Loucy (cell line): ENCODE data around the gene TCF7L2.

ENCODE experiments used
- H2AFZ ChIP-seq: fragments of 200-600 bp; sonication (generic); 2 replicates; pipeline ENCODE4 v1.6.0; 2016; ENCODE audit warnings: antibody characterized with exemption, mild to moderate bottlenecking, low read length, moderate library complexity
- H3F3A ChIP-seq: fragments of 200-600 bp; 2 replicates; pipeline ENCODE4 v1.6.0; 2016; ENCODE audit warnings: antibody characterized with exemption, low read depth, mild to moderate bottlenecking
- H3K27me3 ChIP-seq: fragments of 200-600 bp; sonication (generic); 2 replicates; pipeline ENCODE4 v1.6.1; 2014; ENCODE audit warnings: low read length, mild to moderate bottlenecking; ENCODE audit not compliant: insufficient read depth, poor library complexity, severe bottlenecking
- H3K36me3 ChIP-seq: fragments of 200-600 bp; sonication (generic); 2 replicates; pipeline ENCODE4 v1.6.1; 2016; ENCODE audit warnings: low read length; ENCODE audit not compliant: insufficient read depth
- H3K4me1 ChIP-seq: fragments of 200-600 bp; sonication (generic); 2 replicates; pipeline ENCODE4 v1.5.1; 2014; ENCODE audit warnings: low read length, mild to moderate bottlenecking; ENCODE audit not compliant: insufficient read depth, poor library complexity, severe bottlenecking
- H3K4me2 ChIP-seq: fragments of 200-600 bp; sonication (generic); 2 replicates; pipeline ENCODE4 v1.6.0; 2014; ENCODE audit warnings: antibody characterized with exemption, low read length, low read depth, mild to moderate bottlenecking; ENCODE audit not compliant: poor library complexity, severe bottlenecking
- H3K4me3 ChIP-seq: fragments of 200-600 bp; sonication (generic); 2 replicates; pipeline ENCODE4 v1.5.1; 2014; ENCODE audit warnings: low read length, mild to moderate bottlenecking, mixed read lengths; ENCODE audit not compliant: poor library complexity, severe bottlenecking
- H3K79me2 ChIP-seq: fragments of 200-600 bp; sonication (generic); 2 replicates; pipeline ENCODE4 v1.6.1; 2014; ENCODE audit warnings: low read length; ENCODE audit not compliant: insufficient read depth
- H3K9ac ChIP-seq: fragments of 200-600 bp; sonication (generic); 2 replicates; pipeline ENCODE4 v1.6.0; 2014; ENCODE audit warnings: mild to moderate bottlenecking, low read depth, low read length, moderate library complexity; ENCODE audit not compliant: poor library complexity, severe bottlenecking
- H3K9me2 ChIP-seq: fragments of 200-600 bp; sonication (generic); replicated peaks from 2 replicates; pipeline ENCODE4 v1.6.1; 2016; ENCODE audit warnings: low read depth, low read length, mixed read lengths
- H3K9me3 ChIP-seq: fragments of 200-600 bp; sonication (generic); 2 replicates; pipeline ENCODE4 v1.6.1; 2014; ENCODE audit warnings: mild to moderate bottlenecking, antibody characterized with exemption, low read length, low read depth; ENCODE audit not compliant: insufficient read depth
- H4K20me1 ChIP-seq: fragments of 200-600 bp; sonication (generic); 2 replicates; pipeline ENCODE4 v1.6.0; 2014; ENCODE audit warnings: antibody characterized with exemption, low read length, mild to moderate bottlenecking; ENCODE audit not compliant: insufficient read depth, poor library complexity, severe bottlenecking
- CTCF ChIP-seq: fragments of 200-600 bp; sonication (generic); conservative IDR thresholded peaks from 2 replicates; pipeline ENCODE4 v1.5.1; 2014; ENCODE audit warnings: mild to moderate bottlenecking, antibody characterized with exemption, low read length
- EZH2phosphoT487 ChIP-seq: fragments of 200-600 bp; IDR thresholded peaks from 2 replicates; pipeline ENCODE4 v1.6.1; 2018; ENCODE audit warnings: antibody characterized with exemption, mild to moderate bottlenecking, moderate library complexity, borderline replicate concordance

TCF7L2 gene

DNA sequence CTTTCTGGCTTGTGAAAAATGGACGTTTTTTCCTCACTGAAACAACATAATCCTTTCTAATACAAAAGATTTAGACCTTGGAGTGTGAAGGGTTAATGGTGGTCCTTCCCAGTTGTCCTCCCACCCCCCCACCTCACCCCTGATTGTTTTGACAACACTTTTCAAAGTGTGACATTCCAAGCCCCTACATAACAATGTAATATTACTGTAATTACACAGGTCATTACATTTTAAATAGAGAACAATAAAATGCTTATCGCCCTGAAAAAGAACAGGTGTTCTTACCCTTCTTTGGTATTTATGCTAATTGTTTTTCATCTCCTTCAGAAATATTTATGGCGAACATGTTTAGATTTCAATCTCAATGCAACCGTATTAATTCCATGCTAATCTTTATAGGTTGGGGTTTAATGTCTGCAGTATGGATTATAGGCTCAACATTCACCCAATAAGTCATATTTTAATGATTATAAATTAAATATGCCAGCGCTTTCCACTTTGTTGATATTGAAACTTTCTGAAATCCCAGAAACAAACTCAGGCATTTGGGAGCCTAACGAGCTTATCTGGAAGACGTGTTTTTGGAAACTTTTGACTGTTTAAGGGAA, 5.0 kb downstream of the TCF7L2 start:
- peak overlapping the region; percentile 38 for H3K4me2 ChIP-seq

GRCh38 chr10:112955582-112956421, 5.8 kb downstream of the TCF7L2 start:
- TF ChIP-seq CTCF (no peak), EZH2phosphoT487 (no peak)
- Histone ChIP-seq H3K9ac (no peak overlapping the region), H3K9me2 (no peaks in the 10 kb centered on the region), H3F3A (0 out of 2 replicates have a peak, but pooled peaks cover 4% of the 10 kb centered on the region), H3K9me3 (no peaks in the 10 kb centered on the region), H3K36me3 (no peaks in the 10 kb centered on the region), H3K4me3 (peak overlapping the region; percentile 6), H3K4me2 (peak overlapping the region; percentile 38), H4K20me1 (peaks cover 14% of the 10 kb centered on the region), H3K79me2 (peaks cover 49% of the 10 kb centered on the region), H3K27me3 (no peaks in the 10 kb centered on the region), H3K4me1 (peaks cover 48% of the 10 kb centered on the region), H2AFZ (no peak overlapping the region)

More for the DNA sequence above, 5.0 kb downstream of the TCF7L2 start:
- H2AFZ ChIP-seq: no peak overlapping the region
- H3K36me3 ChIP-seq: no peaks in the 10 kb centered on the region
- peaks cover 50% of the 10 kb centered on the region for H3K79me2 ChIP-seq
- no peak overlapping the region for H3K4me3 ChIP-seq
- peaks cover 14% of the 10 kb centered on the region for H4K20me1 ChIP-seq
- H3K27me3 ChIP-seq: no peaks in the 10 kb centered on the region
- 0 out of 2 replicates have a peak, but pooled peaks cover 4% of the 10 kb centered on the region for H3F3A ChIP-seq
- no peaks in the 10 kb centered on the region for H3K9me2 ChIP-seq
- peaks cover 52% of the 10 kb centered on the region for H3K4me1 ChIP-seq
- H3K9ac ChIP-seq: no peak overlapping the region
- H3K9me3 ChIP-seq: no peaks in the 10 kb centered on the region
- TF ChIP-seq EZH2phosphoT487 (no peak), CTCF (no peak)

DNA sequence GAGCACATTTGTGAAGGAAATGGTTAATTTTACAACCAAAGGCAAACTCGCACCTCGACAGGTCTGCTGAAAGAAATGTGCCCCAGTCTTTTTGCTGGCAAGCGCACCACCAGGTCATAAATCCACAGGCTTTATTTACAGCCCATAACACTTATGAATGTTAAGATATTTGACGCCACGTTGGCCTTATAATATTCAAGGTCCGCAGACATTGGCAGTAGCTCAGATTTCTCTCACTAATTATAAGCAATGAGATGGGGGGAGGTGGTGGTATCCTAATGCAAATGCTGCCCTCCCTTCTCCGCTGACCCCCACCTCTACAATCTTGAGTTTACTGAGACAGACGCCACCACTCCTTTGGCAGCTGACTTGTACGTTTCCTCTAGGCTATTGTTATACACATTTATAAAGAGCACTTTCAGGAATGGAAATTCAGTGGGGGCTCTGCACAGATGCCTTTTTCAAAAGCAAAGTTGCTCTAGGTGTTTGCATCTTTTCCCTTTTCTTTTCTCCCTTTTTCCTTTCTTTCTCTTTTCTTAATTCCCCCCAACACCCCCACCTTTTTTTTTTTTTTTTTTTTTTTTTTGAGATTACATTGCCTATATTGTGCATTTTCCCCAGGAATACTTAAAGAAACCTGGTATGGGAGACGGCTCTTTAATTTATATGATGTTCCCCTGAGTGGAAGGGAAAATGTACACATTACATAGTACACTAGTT, 6.7 kb downstream of the TCF7L2 start:
- Histone ChIP-seq H4K20me1 (peaks cover 18% of the 10 kb centered on the region), H2AFZ (no peak overlapping the region), H3K9ac (no peak overlapping the region), H3K4me3 (no peak overlapping the region), H3K9me2 (no peaks in the 10 kb centered on the region), H3K27me3 (no peaks in the 10 kb centered on the region), H3K9me3 (no peaks in the 10 kb centered on the region), H3F3A (0 out of 2 replicates have a peak, but pooled peaks cover 4% of the 10 kb centered on the region), H3K4me1 (peaks cover 48% of the 10 kb centered on the region), H3K36me3 (no peaks in the 10 kb centered on the region), H3K79me2 (peaks cover 45% of the 10 kb centered on the region), H3K4me2 (peak overlapping the region; percentile 38)
- TF ChIP-seq EZH2phosphoT487 (no peak), CTCF (no peak)
